ENCODE measurements around the gene PRPF38A. TPM values are rescaled to one million over a fixed set of nuclear protein-coding genes. Genes with fewer than 3 reads are reported as not detected.

The PRPF38A gene
- total RNA-seq, 4 donors from 2014 or later = 10.6 to 20.4 (median 14.3) TPM

DNA sequence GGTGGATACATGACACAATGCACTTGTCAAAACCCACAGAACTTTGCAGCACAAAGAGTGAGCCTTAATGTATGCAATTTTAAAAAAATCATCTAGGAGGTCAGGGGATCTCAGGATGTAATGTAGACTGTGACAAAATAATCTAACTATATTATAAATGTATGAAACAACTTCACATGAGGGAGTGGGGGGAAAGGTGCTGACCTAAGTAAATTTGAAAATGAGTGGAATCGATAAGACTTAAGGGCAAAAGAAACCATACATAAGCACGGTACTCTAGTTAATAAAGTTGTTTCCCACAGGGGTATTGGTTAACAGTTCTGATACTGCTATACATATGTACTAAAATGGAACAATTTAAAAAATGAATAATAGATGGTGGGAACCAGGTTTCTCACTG is 64.7 kb downstream of the PRPF38A start:
- 96% methylated on average over 2 of the region's 2 CpGs for WGBS
- no peaks in the 10 kb centered on the region for H3K9me3 ChIP-seq
- H3K4me1 ChIP-seq = no peaks in the 10 kb centered on the region
- H3K27ac ChIP-seq = no peak overlapping the region
- TF ChIP-seq POLR2AphosphoS5 (IDR thresholded peaks at IDR 0.05) (no peak), EP300 (IDR thresholded peaks at IDR 0.05) (no peak), POLR2A (IDR thresholded peaks at IDR 0.05) (no peak)
- TF ChIP-seq, protein P1, sequence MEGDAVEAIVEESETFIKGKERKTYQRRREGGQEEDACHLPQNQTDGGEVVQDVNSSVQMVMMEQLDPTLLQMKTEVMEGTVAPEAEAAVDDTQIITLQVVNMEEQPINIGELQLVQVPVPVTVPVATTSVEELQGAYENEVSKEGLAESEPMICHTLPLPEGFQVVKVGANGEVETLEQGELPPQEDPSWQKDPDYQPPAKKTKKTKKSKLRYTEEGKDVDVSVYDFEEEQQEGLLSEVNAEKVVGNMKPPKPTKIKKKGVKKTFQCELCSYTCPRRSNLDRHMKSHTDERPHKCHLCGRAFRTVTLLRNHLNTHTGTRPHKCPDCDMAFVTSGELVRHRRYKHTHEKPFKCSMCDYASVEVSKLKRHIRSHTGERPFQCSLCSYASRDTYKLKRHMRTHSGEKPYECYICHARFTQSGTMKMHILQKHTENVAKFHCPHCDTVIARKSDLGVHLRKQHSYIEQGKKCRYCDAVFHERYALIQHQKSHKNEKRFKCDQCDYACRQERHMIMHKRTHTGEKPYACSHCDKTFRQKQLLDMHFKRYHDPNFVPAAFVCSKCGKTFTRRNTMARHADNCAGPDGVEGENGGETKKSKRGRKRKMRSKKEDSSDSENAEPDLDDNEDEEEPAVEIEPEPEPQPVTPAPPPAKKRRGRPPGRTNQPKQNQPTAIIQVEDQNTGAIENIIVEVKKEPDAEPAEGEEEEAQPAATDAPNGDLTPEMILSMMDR (IDR thresholded peaks at IDR 0.05) = no peak
- H3K4me3 ChIP-seq = no peak overlapping the region
- H3K36me3 ChIP-seq = peaks cover 4% of the 10 kb centered on the region
- H3K27me3 ChIP-seq = no peaks in the 10 kb centered on the region
- DNase-seq (ENCODE audit: low spot score in 2 of 2) = no peak

Other genes with a start within 250 kb of the PRPF38A start
- 10 to 100 TPM; 23.0 to 30.4 (median 24.6) TPM for gene CC2D1B, start 38.4 kb upstream of the PRPF38A start, total RNA-seq
- gene ORC1, start 179 bp upstream of the PRPF38A start, total RNA-seq = 1 to 10 TPM; 1.4 to 2.9 (median 1.9) TPM
- gene TUT4, start 148.5 kb downstream of the PRPF38A start, total RNA-seq = 100 to 1,000 TPM in 1 of 4 donors, 10 to 100 TPM in 3; 56.9 to 232 (median 67.9) TPM
- gene GPX7, start 197.8 kb downstream of the PRPF38A start, total RNA-seq = 10 to 100 TPM in 1 of 4 donors, 1 to 10 TPM in 3; 3.1 to 11.1 (median 7.5) TPM
- gene SHISAL2A, start 228.6 kb downstream of the PRPF38A start, total RNA-seq = not detected

All from suprapubic skin (tissue), 4 donors.